HEK293 (cell line): ENCODE results near the gene MYLK.

ENCODE experiments used
- CTCF ChIA-PET: fragments of 350-600 bp; formaldehyde crosslinking; extraction: SDS; loops from one replicate; lab custom pipeline; 2021; ENCODE audit warnings: antibody characterized with exemption; lab: Yijun Ruan, JAX
- POLR2A ChIA-PET: fragments of 300-600 bp; formaldehyde crosslinking; extraction: SDS; loops from one replicate; lab custom pipeline; 2020; ENCODE audit warnings: antibody characterized with exemption, inconsistent platforms; lab: Yijun Ruan, JAX
- H3K27ac ChIP-seq: fragments of 200-500 bp; sonication (Bioruptor generic); 2 replicates; pipeline ENCODE4 v1.5.1; 2014; ENCODE audit warnings: low read depth, low read length, control low read depth, inconsistent platforms; ENCODE audit errors: extremely low read depth
- H3K36me3 ChIP-seq, 2 experiments: fragments of 200-500 bp in 1 of 2; sonication (Bioruptor generic) in 1 of 2; 1 replicate in 1 of 2; 2 replicates in 1 of 2; pipeline ENCODE4 v1.5.1; 2014 to 2017; ENCODE audit warnings: inconsistent platforms in 2 of 2, low read length in 2 of 2; ENCODE audit not compliant: control insufficient read depth in 2 of 2, insufficient read depth in 1 of 2
- H3K4me1 ChIP-seq: fragments of 200-500 bp; sonication (Bioruptor generic); 2 replicates; pipeline ENCODE4 v1.5.1; 2014; ENCODE audit warnings: mild to moderate bottlenecking, low read length, inconsistent platforms; ENCODE audit not compliant: control insufficient read depth, insufficient read depth
- H3K4me3 ChIP-seq: 2 replicates; pipeline ENCODE4 v1.5.1; 2011; ENCODE audit warnings: low read depth, mild to moderate bottlenecking, control low read depth, low read length, moderate library complexity
- H3K9me3 ChIP-seq: fragments of 200-500 bp; sonication (Bioruptor generic); 2 replicates; pipeline ENCODE4 v1.5.1; 2014; ENCODE audit warnings: low read depth, low read length, inconsistent platforms; ENCODE audit not compliant: control insufficient read depth, insufficient read depth
- ATF2 ChIP-seq: fragments of 450-650 bp; formaldehyde crosslinking; IDR thresholded peaks from 2 replicates; pipeline ENCODE4 v1.5.1; 2016; ENCODE audit warnings: missing biosample characterization, missing genetic modification characterization, low read depth
- FEZF1 ChIP-seq: fragments of 450-650 bp; formaldehyde crosslinking; IDR thresholded peaks from 2 replicates; pipeline ENCODE4 v1.5.1; 2016; ENCODE audit warnings: missing biosample characterization, missing genetic modification characterization
- GLI2 ChIP-seq: fragments of 450-650 bp; formaldehyde crosslinking; IDR thresholded peaks from 2 replicates; pipeline ENCODE4; 2017; ENCODE audit warnings: missing biosample characterization, missing genetic modification characterization, low read depth, borderline replicate concordance
- GLIS1 ChIP-seq: fragments of 450-650 bp; formaldehyde crosslinking; IDR thresholded peaks from 2 replicates; pipeline ENCODE4 v1.5.1; 2016; ENCODE audit warnings: missing biosample characterization, missing genetic modification characterization
- GLIS2 ChIP-seq: fragments of 450-650 bp; formaldehyde crosslinking; IDR thresholded peaks from 2 replicates; pipeline ENCODE4 v1.5.1; 2016; ENCODE audit warnings: missing biosample characterization, missing genetic modification characterization
- HOXC10 ChIP-seq: sonication (generic); formaldehyde crosslinking; IDR thresholded peaks from 2 replicates; pipeline ENCODE4 v1.8.1; 2023; ENCODE audit warnings: mild to moderate bottlenecking, missing genetic modification reagents
- KLF9 ChIP-seq: fragments of 450-650 bp; formaldehyde crosslinking; IDR thresholded peaks from 2 replicates; pipeline ENCODE4 v1.5.1; 2016; ENCODE audit warnings: missing biosample characterization, missing genetic modification characterization, low read depth
- PRDM10 ChIP-seq: fragments of 450-650 bp; formaldehyde crosslinking; IDR thresholded peaks from 2 replicates; pipeline ENCODE4 v1.5.1; 2016; ENCODE audit warnings: missing biosample characterization, missing genetic modification characterization
- SP2 ChIP-seq: fragments of 450-650 bp; formaldehyde crosslinking; IDR thresholded peaks from 2 replicates; pipeline ENCODE4 v1.5.1; 2016; ENCODE audit warnings: missing biosample characterization, missing genetic modification characterization
- ZFHX2 ChIP-seq: fragments of 450-650 bp; formaldehyde crosslinking; conservative IDR thresholded peaks from 2 replicates; pipeline ENCODE4 v1.5.1; 2016; ENCODE audit warnings: missing biosample characterization, missing genetic modification characterization
- ZNF148 ChIP-seq: fragments of 450-650 bp; formaldehyde crosslinking; IDR thresholded peaks from 2 replicates; pipeline ENCODE4 v1.5.0; 2017; ENCODE audit warnings: missing biosample characterization, missing genetic modification characterization, borderline replicate concordance
- ZNF2 ChIP-seq: fragments of 450-650 bp; formaldehyde crosslinking; IDR thresholded peaks from 2 replicates; pipeline ENCODE4 v1.5.1; 2016; ENCODE audit warnings: missing biosample characterization, missing genetic modification characterization
- ZNF214 ChIP-seq: fragments of 450-650 bp; formaldehyde crosslinking; IDR thresholded peaks from 2 replicates; pipeline ENCODE4 v1.5.1; 2017; ENCODE audit warnings: missing biosample characterization, mild to moderate bottlenecking, missing genetic modification characterization, borderline replicate concordance
- ZNF239 ChIP-seq: fragments of 450-650 bp; formaldehyde crosslinking; IDR thresholded peaks from 2 replicates; pipeline ENCODE4 v1.5.1; 2016; ENCODE audit warnings: missing biosample characterization, missing genetic modification characterization
- ZNF248 ChIP-seq: fragments of 450-650 bp; formaldehyde crosslinking; IDR thresholded peaks from 2 replicates; pipeline ENCODE4 v1.5.1; 2017; ENCODE audit warnings: missing biosample characterization, missing genetic modification characterization
- ZNF266 ChIP-seq: fragments of 450-650 bp; formaldehyde crosslinking; IDR thresholded peaks from 2 replicates; pipeline ENCODE4 v1.5.1; 2016; ENCODE audit warnings: missing biosample characterization, missing genetic modification characterization, low read depth
- ZNF341 ChIP-seq: fragments of 450-650 bp; formaldehyde crosslinking; IDR thresholded peaks from 2 replicates; pipeline ENCODE4; 2016; ENCODE audit warnings: low read depth, missing biosample characterization, missing genetic modification characterization
- ZNF37A ChIP-seq: fragments of 450-650 bp; IDR thresholded peaks from 2 replicates; pipeline ENCODE4 v1.5.1; 2018; ENCODE audit warnings: missing biosample characterization, missing genetic modification characterization
- ZNF398 ChIP-seq: fragments of 450-650 bp; formaldehyde crosslinking; IDR thresholded peaks from 2 replicates; pipeline ENCODE4 v1.5.1; 2017; ENCODE audit warnings: missing biosample characterization, missing genetic modification characterization
- ZNF416 ChIP-seq: fragments of 450-650 bp; formaldehyde crosslinking; IDR thresholded peaks from 2 replicates; pipeline ENCODE4 v1.5.1; 2016; ENCODE audit warnings: missing biosample characterization, missing genetic modification characterization
- ZNF423 ChIP-seq: fragments of 450-650 bp; formaldehyde crosslinking; IDR thresholded peaks from 2 replicates; pipeline ENCODE4 v1.5.1; 2016; ENCODE audit warnings: missing biosample characterization, missing genetic modification characterization
- ZNF521 ChIP-seq: fragments of 450-650 bp; formaldehyde crosslinking; IDR thresholded peaks from 2 replicates; pipeline ENCODE4 v1.5.1; 2017; ENCODE audit warnings: missing biosample characterization, mild to moderate bottlenecking, missing genetic modification characterization
- ZNF548 ChIP-seq: fragments of 450-650 bp; formaldehyde crosslinking; IDR thresholded peaks from 2 replicates; pipeline ENCODE4 v1.5.1; 2016; ENCODE audit warnings: missing biosample characterization, missing genetic modification characterization
- ZNF623 ChIP-seq: fragments of 450-650 bp; formaldehyde crosslinking; IDR thresholded peaks from 2 replicates; pipeline ENCODE4 v1.5.1; 2016; ENCODE audit warnings: missing biosample characterization, missing genetic modification characterization
- ZNF660 ChIP-seq: fragments of 450-650 bp; IDR thresholded peaks from 2 replicates; pipeline ENCODE4 v1.5.1; 2018; ENCODE audit warnings: missing biosample characterization, mild to moderate bottlenecking, missing genetic modification characterization
- ZNF704 ChIP-seq: fragments of 450-650 bp; formaldehyde crosslinking; IDR thresholded peaks from 2 replicates; pipeline ENCODE4 v1.5.1; 2016; ENCODE audit warnings: missing biosample characterization, missing genetic modification characterization
- ZNF792 ChIP-seq: fragments of 450-650 bp; formaldehyde crosslinking; IDR thresholded peaks from 2 replicates; pipeline ENCODE4 v1.5.1; 2016; ENCODE audit warnings: missing biosample characterization, missing genetic modification characterization
- ZXDB ChIP-seq: fragments of 450-650 bp; formaldehyde crosslinking; IDR thresholded peaks from 2 replicates; pipeline ENCODE4 v1.5.1; 2016; ENCODE audit warnings: missing biosample characterization, missing genetic modification characterization

MYLK gene

GRCh38 chr3:123815981-123816380, 68.2 kb downstream of the MYLK start:
- H3K27ac ChIP-seq, result no peak overlapping the region
- no peaks in the 10 kb centered on the region for H3K36me3 ChIP-seq
- no peak for TF ChIP-seq GLI2 (tag by site-specific recombination)
- no peak for TF ChIP-seq ZXDB (tag by site-specific recombination)
- TF ChIP-seq ZNF266 (tag by site-specific recombination), result no peak
- TF ChIP-seq GLIS2, result no peak
- TF ChIP-seq ZNF623 (tag by site-specific recombination), result no peak
- TF ChIP-seq ZNF37A, result no peak
- no peak for TF ChIP-seq ZNF521
- no peak for TF ChIP-seq FEZF1 (tag by site-specific recombination)
- no peak for TF ChIP-seq PRDM10 (tag by site-specific recombination)
- TF ChIP-seq ZNF548, result no peak
- no peak for TF ChIP-seq GLIS1
- no peak for TF ChIP-seq ZNF398 (tag by site-specific recombination)
- no peak for TF ChIP-seq ZNF214 (tag by site-specific recombination)
- no peak for TF ChIP-seq ZNF704 (tag by site-specific recombination)
- no peak for TF ChIP-seq SP2 (tag by site-specific recombination)
- no peak for TF ChIP-seq ZNF341 (tag by site-specific recombination)
- TF ChIP-seq ZNF239, result no peak
- no peak overlapping the region for H3K4me3 ChIP-seq
- no peaks in the 10 kb centered on the region for H3K9me3 ChIP-seq
- H3K4me1 ChIP-seq, result no peaks in the 10 kb centered on the region
- ChIA-PET CTCF (interaction anchor here (0.7 kb wide), 1 partner anchor 31 kb away, joined by 3 read pairs; no protein-coding TSS in a partner anchor), POLR2A (no interaction called here)

GRCh38 chr3:123813876-123814275, 70.3 kb downstream of the MYLK start:
- ChIA-PET CTCF (interaction anchor here (0.6 kb wide), 1 partner anchor 30 kb away, joined by 3 read pairs; no protein-coding TSS in a partner anchor), POLR2A (no interaction called here)
- Histone ChIP-seq H3K9me3 (no peaks in the 10 kb centered on the region), H3K4me1 (no peaks in the 10 kb centered on the region), H3K36me3 (no peaks in the 10 kb centered on the region), H3K4me3 (no peak overlapping the region), H3K27ac (no peak overlapping the region)
- TF ChIP-seq ZNF148 (tag by site-specific recombination) (no peak), ZNF416 (tag by site-specific recombination) (no peak), ZNF248 (tag by site-specific recombination) (no peak), ZNF660 (no peak), ZNF2 (tag by site-specific recombination) (no peak), HOXC10 (CRISPR knock-in tag) (no peak), ZNF792 (no peak), KLF9 (no peak), ZNF521 (no peak), GLIS2 (no peak), ZFHX2 (no peak), ZNF423 (tag by site-specific recombination) (no peak), ATF2 (no peak)
